Keratinocyte (primary cell): ENCODE results near the gene PRSS21. TPM values are rescaled to one million over a fixed set of nuclear protein-coding genes. Genes with fewer than 3 reads are reported as not detected.

ENCODE experiments used
- DNase-seq: peaks from one replicate; pipeline ENCODE4 v3.0.0-alpha.2; 2011; ENCODE audit warnings: low read depth, missing footprints, low spot score
- FAIRE-seq: peaks from 2 replicates; lab custom pipeline; 2011; peaks lifted over from hg19 to GRCh38; lab: Jason Lieb, UNC
- H2AFZ ChIP-seq: 2 replicates; pipeline ENCODE4 v1.6.0; 2012; ENCODE audit warnings: low read length, control low read depth, inconsistent platforms; ENCODE audit not compliant: control insufficient read depth
- H3K27ac ChIP-seq: 2 replicates; pipeline ENCODE4 v1.5.1; 2011; ENCODE audit warnings: low read length; ENCODE audit not compliant: control insufficient read depth, insufficient read depth
- H3K27me3 ChIP-seq: 3 replicates; pipeline ENCODE4 v1.6.0; 2011; ENCODE audit warnings: low read length; ENCODE audit not compliant: control insufficient read depth, insufficient read depth; ENCODE audit errors: extremely low read depth
- H3K36me3 ChIP-seq, 2 experiments: 2 replicates in 1 of 2; 3 replicates in 1 of 2; pipeline ENCODE4 v1.5.1; 2011; ENCODE audit warnings: low read length in 2 of 2, mild to moderate bottlenecking in 1 of 2; ENCODE audit not compliant: control insufficient read depth in 2 of 2, insufficient read depth in 2 of 2; ENCODE audit errors: extremely low read depth in 1 of 2
- H3K4me1 ChIP-seq: 3 replicates; pipeline ENCODE4 v1.5.1; 2011; ENCODE audit warnings: low read length; ENCODE audit not compliant: control insufficient read depth, insufficient read depth; ENCODE audit errors: extremely low read depth
- H3K4me2 ChIP-seq: 3 replicates; pipeline ENCODE4 v1.6.0; 2011; ENCODE audit warnings: low read depth, low read length; ENCODE audit not compliant: control insufficient read depth, insufficient read depth; ENCODE audit errors: extremely low read depth
- H3K4me3 ChIP-seq, 3 experiments: fragments of 200-600 bp in 1 of 3; sonication (generic) in 1 of 3; 2 replicates in 2 of 3; 3 replicates in 1 of 3; pipeline ENCODE4 v1.5.1; 2011 to 2016; ENCODE audit warnings: low read length in 3 of 3, mild to moderate bottlenecking in 3 of 3, control low read depth in 2 of 3, inconsistent platforms in 1 of 3, low read depth in 1 of 3, mixed read lengths in 1 of 3, mixed run types in 1 of 3, moderate library complexity in 1 of 3; ENCODE audit not compliant: control insufficient read depth in 2 of 3, insufficient read depth in 2 of 3; ENCODE audit errors: extremely low read depth in 1 of 3
- H3K79me2 ChIP-seq: 2 replicates; pipeline ENCODE4 v1.6.0; 2012; ENCODE audit warnings: low read length; ENCODE audit not compliant: control insufficient read depth, insufficient read depth
- H3K9ac ChIP-seq: 3 replicates; pipeline ENCODE4 v1.6.0; 2011; ENCODE audit warnings: low read length; ENCODE audit not compliant: control insufficient read depth, insufficient read depth; ENCODE audit errors: extremely low read depth
- H3K9me1 ChIP-seq: 3 replicates; pipeline ENCODE4 v1.6.0; 2011; ENCODE audit warnings: low read length; ENCODE audit not compliant: control insufficient read depth, insufficient read depth; ENCODE audit errors: extremely low read depth
- H3K9me3 ChIP-seq: 2 replicates; pipeline ENCODE4 v1.5.1; 2012; ENCODE audit warnings: low read depth, low read length; ENCODE audit not compliant: control insufficient read depth
- H4K20me1 ChIP-seq: 3 replicates; pipeline ENCODE4 v1.6.0; 2011; ENCODE audit warnings: low read length; ENCODE audit not compliant: control insufficient read depth, insufficient read depth; ENCODE audit errors: extremely low read depth
- CTCF ChIP-seq, 3 experiments: IDR thresholded peaks in 1 of 3; conservative IDR thresholded peaks in 1 of 3; optimal IDR thresholded peaks in 1 of 3; 2 replicates in 2 of 3; 3 replicates in 1 of 3; pipeline versions ENCODE3 to v1.5.1; 2011; ENCODE audit warnings: low read length in 3 of 3, mild to moderate bottlenecking in 3 of 3, moderate library complexity in 2 of 3, control low read depth in 1 of 3, inconsistent platforms in 1 of 3; ENCODE audit not compliant: insufficient read depth in 2 of 3; ENCODE audit errors: extremely low read depth in 1 of 3
- EZH2 ChIP-seq: IDR thresholded peaks from one replicate; pipeline ENCODE4 v1.6.1; 2012; ENCODE audit warnings: inconsistent platforms, mild to moderate bottlenecking, low read length, moderate library complexity
- dilution Hi-C: fragments of 300-500 bp; cut with MboI; formaldehyde crosslinking; loops from one replicate; pipeline ENCODE4 v1.7.0; 2020; ENCODE audit warnings: low sequenced_read_pairs; ENCODE audit not compliant: extremely low pct_ligation_motif_present
- polyA plus RNA-seq, 5 experiments: library from polyadenylated mRNA; depleted of rRNA in 3 of 5; stranded (reverse) in 3 of 5; stranded (forward) in 1 of 5; unstranded in 1 of 5; fragments of >200 nt; gene quantifications; 1 replicate in 1 of 5; 2 replicates in 3 of 5; 3 replicates in 1 of 5; pipeline versions ENCODE4 v1.2.1 to v1.2.3, GENCODE V29; 2011 to 2012; ENCODE audit warnings: missing spikeins in 2 of 5, low read depth in 1 of 5, low replicate concordance in 1 of 5

Gene PRSS21
- polyA plus RNA-seq, 1 donor (not counting 4 experiments of a cell fraction or from before 2014, with no cell fraction given), result 0.52 TPM

GRCh38 chr16:2820836-2821486, 3.9 kb downstream of the PRSS21 start:
- Histone ChIP-seq H3K4me3 (no peak overlapping the region), H3K4me2 (no peak overlapping the region), H4K20me1 (no peaks in the 10 kb centered on the region), H3K27me3 (peaks cover 32% of the 10 kb centered on the region), H3K9me1 (no peaks in the 10 kb centered on the region), H3K4me1 (no peaks in the 10 kb centered on the region), H3K9ac (no peak overlapping the region), H2AFZ (no peak overlapping the region), H3K27ac (no peak overlapping the region), H3K79me2 (no peaks in the 10 kb centered on the region), H3K36me3 (no peaks in the 10 kb centered on the region), H3K9me3 (no peaks in the 10 kb centered on the region)
- TF ChIP-seq CTCF (optimal IDR thresholded peaks at IDR 0.05 in 1 of 3, IDR thresholded peaks at IDR 0.05 in 1 of 3, conservative IDR thresholded peaks at IDR 0.05 in 1 of 3; ENCODE audit: extremely low read depth in 1 of 3, insufficient read depth in 2 of 3, low read length in 3 of 3) (no peak), EZH2 (no peak)
- DNase-seq, result no peak
- FAIRE-seq, result no peak
- dilution Hi-C loops, result no loop called here

- dilution Hi-C loops, result no loop called here
- Histone ChIP-seq H3K9ac (no peak overlapping the region), H2AFZ (no peak overlapping the region), H3K27ac (no peak overlapping the region), H3K27me3 (peaks cover 38% of the 10 kb centered on the region), H4K20me1 (no peaks in the 10 kb centered on the region), H3K4me2 (no peak overlapping the region), H3K9me3 (no peaks in the 10 kb centered on the region), H3K9me1 (no peaks in the 10 kb centered on the region), H3K4me3 (no peak overlapping the region), H3K4me1 (peaks cover under 1% of the 10 kb centered on the region), H3K36me3 (no peaks in the 10 kb centered on the region), H3K79me2 (no peaks in the 10 kb centered on the region)
- FAIRE-seq, result no peak
- TF ChIP-seq EZH2 (no peak), CTCF (optimal IDR thresholded peaks at IDR 0.05 in 1 of 3, IDR thresholded peaks at IDR 0.05 in 1 of 3, conservative IDR thresholded peaks at IDR 0.05 in 1 of 3; ENCODE audit: extremely low read depth in 1 of 3, insufficient read depth in 2 of 3, low read length in 3 of 3) (no peak)
- no peak for DNase-seq
Observed at GRCh38 chr16:2821487-2822157, 4.6 kb downstream of the PRSS21 start.
